Bronchial epithelial cell (primary cell): ENCODE measurements around the gene ZNF217. TPM values are rescaled to one million over a fixed set of nuclear protein-coding genes. Genes with fewer than 3 reads are reported as not detected.
"Not testable (repeated sequence)": the region's sequence is repeated elsewhere in the genome, so short reads cannot be mapped to it uniquely, and the experiment has no call there.

ENCODE experiments used
- DNase-seq: peaks from one replicate; pipeline ENCODE4 v3.0.0-alpha.2; 2010; ENCODE audit warnings: low read depth
- FAIRE-seq: peaks from 2 replicates; lab custom pipeline; 2011; peaks lifted over from hg19 to GRCh38; lab: Jason Lieb, UNC
- H3K27me3 ChIP-seq: 2 replicates; pipeline ENCODE4 v1.5.1; 2011; ENCODE audit warnings: low read length; ENCODE audit not compliant: control insufficient read depth, insufficient read depth
- H3K36me3 ChIP-seq: 2 replicates; pipeline ENCODE4 v1.5.1; 2011; ENCODE audit warnings: low read length; ENCODE audit not compliant: control insufficient read depth, insufficient read depth
- H3K4me3 ChIP-seq: 2 replicates; pipeline ENCODE4 v1.5.1; 2011; ENCODE audit warnings: mild to moderate bottlenecking, low read depth, low read length, control low read depth
- CTCF ChIP-seq: IDR thresholded peaks from 2 replicates; pipeline ENCODE4 v1.5.1; 2011; ENCODE audit warnings: mild to moderate bottlenecking, moderate library complexity, low read length, control low read depth, inconsistent platforms; ENCODE audit not compliant: insufficient read depth, severe bottlenecking
- total RNA-seq: library from RNA; depleted of rRNA; stranded (reverse); fragments of >200 nt; gene quantifications from 2 replicates; pipeline ENCODE4 v1.2.1, GENCODE V29; 2014

Gene ZNF217
- total RNA-seq, 1 donor from 2014 or later: 24.7 TPM

GRCh38 chr20:53592992-53593465 is 610 bp downstream of the ZNF217 start:
- no peaks in the 10 kb centered on the region for H3K36me3 ChIP-seq
- no peaks in the 10 kb centered on the region for H3K27me3 ChIP-seq
- FAIRE-seq (no peak), DNase-seq (no peak)
- peak overlapping the region; percentile 74 for H3K4me3 ChIP-seq
- no peak for TF ChIP-seq CTCF

GRCh38 chr20:53592454-53592991 is 1.1 kb downstream of the ZNF217 start:
- DNase-seq, H3K36me3 ChIP-seq, H3K27me3 ChIP-seq, FAIRE-seq: not testable (repeated sequence)
- H3K4me3 ChIP-seq: peak overlapping the region; percentile 74

GRCh38 chr20:53591941-53592441 is 1.6 kb downstream of the ZNF217 start:
- not testable (repeated sequence) for H3K27me3 ChIP-seq, DNase-seq, H3K36me3 ChIP-seq, FAIRE-seq
- H3K4me3 ChIP-seq: peak overlapping the region; percentile 74

GRCh38 chr20:53591206-53591741 is 2.4 kb downstream of the ZNF217 start:
- H3K4me3 ChIP-seq: peak overlapping the region; percentile 74
- not testable (repeated sequence) for FAIRE-seq, H3K36me3 ChIP-seq, H3K27me3 ChIP-seq, DNase-seq

- H3K36me3 ChIP-seq, DNase-seq, FAIRE-seq, H3K4me3 ChIP-seq, H3K27me3 ChIP-seq: not testable (repeated sequence)
Observed at GRCh38 chr20:53590608-53591007, 3.0 kb downstream of the ZNF217 start.

- H3K27me3 ChIP-seq, FAIRE-seq, H3K4me3 ChIP-seq, H3K36me3 ChIP-seq, DNase-seq: not testable (repeated sequence)
Observed at GRCh38 chr20:53590122-53590521, 3.5 kb downstream of the ZNF217 start.

GRCh38 chr20:53589321-53590065 is 4.1 kb downstream of the ZNF217 start:
- FAIRE-seq, DNase-seq, H3K4me3 ChIP-seq, H3K27me3 ChIP-seq, H3K36me3 ChIP-seq: not testable (repeated sequence)

GRCh38 chr20:53587157-53587703 is 6.4 kb downstream of the ZNF217 start:
- DNase-seq, H3K27me3 ChIP-seq, H3K4me3 ChIP-seq, H3K36me3 ChIP-seq, FAIRE-seq: not testable (repeated sequence)

GRCh38 chr20:53586640-53587039 is 7.0 kb downstream of the ZNF217 start:
- Histone ChIP-seq H3K36me3 (peaks cover 10% of the 10 kb centered on the region), H3K4me3 (no peak overlapping the region), H3K27me3 (no peaks in the 10 kb centered on the region)
- TF ChIP-seq CTCF: no peak
- FAIRE-seq (no peak), DNase-seq (no peak)

- H3K4me3 ChIP-seq, H3K27me3 ChIP-seq, FAIRE-seq, DNase-seq: not testable (repeated sequence)
- H3K36me3 ChIP-seq: peaks cover 15% of the 10 kb centered on the region
Observed at GRCh38 chr20:53585910-53586309, 7.7 kb downstream of the ZNF217 start.

GRCh38 chr20:53585004-53585569 is 8.6 kb downstream of the ZNF217 start:
- DNase-seq, FAIRE-seq, H3K27me3 ChIP-seq, H3K4me3 ChIP-seq: not testable (repeated sequence)
- peaks cover 21% of the 10 kb centered on the region for H3K36me3 ChIP-seq
